Occipital lobe (tissue), 3 donors: ENCODE measurements around the gene TMEM132D. TPM values are rescaled to one million over a fixed set of nuclear protein-coding genes. Genes with fewer than 3 reads are reported as not detected.
"Not testable (repeated sequence)": the region's sequence is repeated elsewhere in the genome, so short reads cannot be mapped to it uniquely, and the experiment has no call there.

Source experiments
- DNase-seq: peaks from one replicate; lab custom pipeline; 2025; lab: John Stamatoyannopoulos, UW
- small RNA-seq: library from RNA; depleted of rRNA; stranded (forward); fragments of <200 nt; gene quantifications from one replicate; pipeline ENCODE3, GENCODE V24; 2014
- total RNA-seq: library from RNA; depleted of rRNA; stranded (reverse); fragments of >200 nt; gene quantifications from one replicate; pipeline ENCODE4 v1.2.3, GENCODE V29; 2014

TMEM132D gene
- total RNA-seq, 1 donor from 2014 or later = 4.4 TPM

DNA sequence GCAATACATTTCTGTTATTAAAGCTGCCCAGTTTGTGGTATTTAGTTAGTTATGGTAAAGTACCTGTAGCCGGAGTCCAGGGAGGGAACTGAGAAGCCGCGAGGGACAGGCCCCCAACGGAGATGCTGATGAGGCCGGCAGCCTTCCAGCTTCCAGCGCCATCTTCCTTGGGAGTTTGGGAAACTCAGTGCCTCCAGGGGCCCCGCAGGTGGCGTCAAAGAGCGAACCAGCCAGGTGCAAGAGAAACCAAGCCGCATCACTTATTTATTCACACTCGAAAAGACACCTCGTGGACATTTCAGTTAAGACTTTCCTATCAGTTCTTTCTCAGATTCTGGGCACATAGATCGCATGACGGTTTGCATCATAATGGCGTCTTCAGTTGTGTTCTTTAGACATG, 833.9 kb downstream of the TMEM132D start:
- DNase-seq = no peak

- no peak for DNase-seq
These were observed 835.1 kb downstream of the TMEM132D start for GRCh38 chr12:129068684-129069083.

- peak; percentile 9 for DNase-seq
These were observed 836.3 kb downstream of the TMEM132D start for GRCh38 chr12:129067491-129067890.

DNA sequence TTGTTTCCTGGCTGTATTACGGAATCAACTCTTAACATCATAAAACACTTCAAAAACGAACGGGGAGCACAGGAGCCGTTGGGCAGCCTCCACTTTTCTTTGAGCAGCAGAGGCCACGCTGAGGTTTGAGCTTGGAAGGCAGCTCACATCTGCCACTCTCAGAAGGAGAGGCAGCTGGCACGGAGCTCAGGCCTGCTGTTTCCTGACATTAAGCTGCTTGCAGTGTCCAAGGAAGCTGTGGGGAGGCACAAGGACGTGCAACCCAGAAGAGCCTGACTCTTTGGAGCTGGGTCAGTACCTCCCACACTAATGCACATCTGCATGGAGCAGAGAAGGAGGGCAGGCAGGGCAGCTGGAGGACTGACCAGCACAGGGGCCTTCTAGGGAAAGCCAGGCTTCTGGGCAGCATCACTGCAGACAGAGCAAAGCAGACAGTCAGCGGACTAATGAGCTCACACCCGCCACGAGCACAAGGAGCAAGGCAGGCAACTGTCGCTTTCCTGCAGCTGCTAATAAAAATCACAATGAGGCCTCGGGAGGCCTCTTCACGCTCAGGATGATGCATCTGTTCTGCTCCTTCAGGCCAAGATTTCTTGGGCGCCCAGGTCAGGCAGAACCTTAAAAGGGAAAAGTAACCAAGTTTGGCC, 839.5 kb downstream of the TMEM132D start:
- DNase-seq = no peak

DNA sequence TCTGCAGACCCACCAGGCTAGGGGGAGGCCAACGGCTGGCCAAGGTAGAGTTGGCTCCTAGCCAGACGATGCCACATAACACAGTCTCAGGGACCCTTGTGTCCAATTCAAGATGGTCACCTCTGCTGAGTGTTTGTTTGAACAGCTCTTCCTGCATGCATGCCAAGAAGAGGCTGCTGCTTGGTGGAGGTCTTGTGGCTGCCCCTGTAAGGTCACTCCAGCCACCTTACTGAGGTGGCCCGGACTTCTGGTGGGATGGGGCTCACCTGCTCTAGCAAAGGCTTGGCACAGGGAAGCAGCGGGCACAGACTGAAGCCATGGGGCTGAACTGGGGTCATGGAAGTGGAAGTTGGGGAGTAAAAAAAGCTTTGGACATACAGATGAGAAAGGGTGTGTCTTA, 840.2 kb downstream of the TMEM132D start:
- DNase-seq = no peak

DNA sequence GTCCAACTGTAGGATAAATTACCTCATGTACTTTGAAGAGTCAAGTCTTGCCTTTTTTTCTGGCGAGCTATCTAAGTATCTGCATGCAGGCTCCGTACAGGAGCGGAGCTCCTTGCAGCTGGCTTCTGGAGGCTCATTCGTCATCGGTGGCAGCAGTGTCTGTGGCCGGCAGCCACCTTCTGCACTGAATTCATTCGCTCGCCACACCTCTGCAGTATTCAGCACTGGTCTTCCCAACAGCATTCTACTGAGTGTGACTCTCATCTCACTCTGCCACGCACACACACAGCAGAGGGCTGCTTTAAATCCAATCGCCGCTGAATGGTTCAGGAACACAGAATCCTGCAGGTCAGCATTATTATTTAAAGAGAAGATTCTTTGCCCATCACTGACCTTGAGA, 850.6 kb downstream of the TMEM132D start:
- no peak for DNase-seq

GRCh38 chr12:129052373-129052772, 851.5 kb downstream of the TMEM132D start:
- DNase-seq = no peak

DNA sequence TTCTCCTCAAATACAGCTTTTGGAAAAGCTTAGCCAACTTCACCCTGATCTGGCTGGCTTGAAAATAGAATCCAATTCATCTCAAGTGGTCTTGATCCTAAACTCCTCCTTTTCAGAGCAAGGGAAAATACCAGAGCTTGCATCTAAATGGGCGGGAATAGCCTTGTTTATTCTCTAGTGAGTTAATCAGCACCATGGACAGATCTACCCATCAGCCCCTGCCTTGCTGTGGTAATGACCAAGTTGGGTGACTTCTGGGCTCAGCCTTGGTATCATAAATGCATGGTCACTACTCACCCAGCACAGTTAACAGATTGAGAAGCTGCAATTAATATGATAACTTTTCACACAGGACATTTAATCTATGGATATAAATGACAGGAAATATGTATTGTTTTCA, 853.9 kb downstream of the TMEM132D start:
- no peak for DNase-seq

- not testable (repeated sequence) for DNase-seq
These were observed 860.5 kb downstream of the TMEM132D start for GRCh38 chr12:129043334-129043733.

GRCh38 chr12:129036135-129036534, 867.7 kb downstream of the TMEM132D start:
- DNase-seq = no peak

GRCh38 chr12:129034558-129035289, 869.1 kb downstream of the TMEM132D start:
- DNase-seq = no peak

DNA sequence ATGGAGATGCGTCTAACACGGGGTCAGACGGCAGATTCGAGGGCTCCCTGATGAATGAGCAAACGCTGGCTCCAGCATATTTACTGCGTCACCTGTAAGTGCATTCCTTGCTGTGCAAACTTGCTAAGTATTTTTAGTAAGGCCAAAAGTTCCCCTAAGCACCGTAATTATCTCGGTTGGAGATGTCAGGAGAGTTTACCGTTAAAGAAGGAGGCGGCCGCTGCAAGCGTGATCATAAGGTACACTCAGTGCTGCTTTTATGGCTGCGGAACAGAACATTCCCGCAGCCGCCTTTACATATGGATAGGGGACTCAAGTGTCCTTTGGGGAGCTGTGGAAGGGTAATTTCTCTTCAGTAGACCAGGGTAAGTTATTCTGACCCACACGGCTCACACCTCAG, 875.0 kb downstream of the TMEM132D start:
- no peak for DNase-seq

DNA sequence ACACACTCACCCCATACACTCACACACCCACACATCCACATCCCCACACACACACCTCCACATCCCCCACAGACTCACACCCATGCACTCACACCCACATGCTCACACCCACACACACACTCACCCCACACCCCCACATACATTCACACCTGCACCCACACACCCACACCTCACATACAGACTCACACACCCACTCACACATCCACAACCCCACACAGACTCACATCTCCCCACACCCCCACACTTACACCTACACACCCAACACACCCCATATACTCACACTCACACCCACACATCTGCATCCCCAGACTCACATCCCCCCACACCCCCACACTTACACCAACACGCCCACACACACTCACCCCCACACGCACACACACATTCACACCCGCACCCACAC, 878.8 kb downstream of the TMEM132D start:
- no peak for DNase-seq

Small RNAs within 50 kb of the gene (small RNA-seq; reads per million reads assigned to genes)
- gene RF02271 = not detected
